Stomach (tissue), 4 donors: Measurements from ENCODE around the gene TATDN2.
"Not testable (repeated sequence)": the region's sequence is repeated elsewhere in the genome, so short reads cannot be mapped to it uniquely, and the experiment has no call there.

Experiments used
- CTCF ChIP-seq, 7 experiments: fragments of 450-650 bp in 4 of 7; fragments of 200-600 bp in 3 of 7; sonication (generic) in 3 of 7; IDR thresholded peaks; one replicate each; pipeline ENCODE4 v1.5.1; 2016 to 2019; ENCODE audit warnings: antibody characterized with exemption in 7 of 7, control low read depth in 2 of 7, mild to moderate bottlenecking in 1 of 7
- POLR2A ChIP-seq, 4 donors: fragments of 450-650 bp; IDR thresholded peaks; one replicate each; pipeline ENCODE4 v1.6.1; 2016; ENCODE audit warnings: antibody characterized with exemption in 4 of 4, control low read depth in 2 of 4, mild to moderate bottlenecking in 1 of 4, moderate library complexity in 1 of 4

- not testable (repeated sequence) for TF ChIP-seq POLR2A, CTCF (IDR thresholded peaks at IDR 0.05)
Observed at GRCh38 chr3:10266936-10267335, 18.7 kb downstream of the TATDN2 start.
